GM19043 (cell line): Measurements from ENCODE around the gene IGF2BP2.
"Not testable (repeated sequence)": the region's sequence is repeated elsewhere in the genome, so short reads cannot be mapped to it uniquely, and the experiment has no call there.

Source experiments
- ATAC-seq: cut with Tn5 transposase; IDR thresholded peaks from one replicate; pipeline ENCODE4 v1.9.1; 2021; ENCODE audit warnings: low read depth; ENCODE audit not compliant: unreplicated experiment

IGF2BP2 gene

DNA sequence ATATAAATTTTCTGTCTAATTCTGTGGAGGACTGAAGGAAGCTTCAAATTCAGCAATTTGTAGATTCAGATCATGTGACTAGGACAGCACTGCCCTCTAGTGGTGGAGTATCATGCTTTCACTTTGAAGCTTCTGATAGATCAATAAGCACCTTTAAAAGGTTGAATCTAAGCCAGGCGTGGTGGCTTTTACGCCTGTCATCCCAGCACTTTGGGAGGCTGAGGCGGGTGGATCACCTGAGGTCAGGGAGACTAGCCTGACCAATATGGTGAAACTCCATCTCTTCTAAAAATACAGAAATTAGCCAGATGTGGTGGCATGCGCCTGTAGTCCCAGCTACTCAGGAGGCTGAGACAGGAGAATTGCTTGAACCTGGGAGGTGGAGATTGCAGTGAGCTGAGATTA is 56.3 kb downstream of the IGF2BP2 start:
- ATAC-seq, result not testable (repeated sequence)

- ATAC-seq, result no peak
Measured at GRCh38 chr3:185767002-185767688, 57.7 kb downstream of the IGF2BP2 start.

DNA sequence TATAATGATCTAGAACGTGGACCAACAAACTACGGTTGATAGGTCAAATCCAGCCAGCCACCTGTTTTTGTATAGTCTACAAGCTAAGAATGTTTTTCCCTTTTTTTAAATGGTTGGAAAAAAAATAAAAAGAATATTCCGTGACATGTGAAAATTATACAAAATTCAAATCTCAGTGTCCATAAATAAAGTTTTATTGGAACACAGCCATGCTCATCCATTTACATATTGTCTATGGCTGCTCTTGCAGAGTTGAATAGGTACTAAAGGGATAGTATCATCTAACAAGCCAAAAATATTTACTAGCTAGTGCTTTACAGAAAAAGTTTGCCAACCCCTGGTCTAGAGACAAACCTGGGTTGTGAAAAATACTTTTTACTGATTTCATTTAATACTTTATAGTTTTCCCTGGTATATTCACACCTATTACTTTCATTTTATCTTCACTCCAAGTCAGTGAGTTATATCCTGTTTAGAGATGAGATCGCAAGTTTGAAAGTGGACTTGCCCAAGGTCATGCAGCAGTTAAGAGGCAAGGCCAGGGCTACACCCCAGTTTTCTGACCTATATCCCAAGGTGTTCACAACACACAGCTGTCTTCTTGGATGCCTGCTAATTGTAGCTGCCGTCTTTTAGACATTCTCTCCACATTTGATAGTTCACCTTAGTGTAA is 58.4 kb downstream of the IGF2BP2 start:
- ATAC-seq, result no peak

DNA sequence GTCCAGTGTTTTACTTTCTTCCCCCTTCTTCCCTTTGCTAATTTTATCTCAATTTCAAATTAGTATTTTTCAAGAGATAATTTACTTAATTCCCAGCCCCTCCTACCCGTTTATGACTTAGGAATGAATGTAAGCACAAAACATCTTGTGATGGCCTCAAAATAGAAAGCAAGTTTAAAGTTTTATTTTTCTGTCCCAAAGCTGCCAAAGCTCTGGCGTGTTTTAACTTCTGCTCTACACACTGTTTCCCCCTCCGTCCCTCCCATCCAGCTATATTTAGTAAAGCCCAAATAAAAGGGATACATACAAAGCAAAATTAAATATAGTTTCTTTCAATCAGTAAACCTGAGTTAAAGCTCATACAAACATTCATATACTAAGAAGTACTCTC is 59.9 kb downstream of the IGF2BP2 start:
- ATAC-seq, result no peak

- ATAC-seq, result no peak
Measured at GRCh38 chr3:185764163-185764979, 60.5 kb downstream of the IGF2BP2 start.

GRCh38 chr3:185763347-185764005 is 61.4 kb downstream of the IGF2BP2 start:
- ATAC-seq, result no peak

DNA sequence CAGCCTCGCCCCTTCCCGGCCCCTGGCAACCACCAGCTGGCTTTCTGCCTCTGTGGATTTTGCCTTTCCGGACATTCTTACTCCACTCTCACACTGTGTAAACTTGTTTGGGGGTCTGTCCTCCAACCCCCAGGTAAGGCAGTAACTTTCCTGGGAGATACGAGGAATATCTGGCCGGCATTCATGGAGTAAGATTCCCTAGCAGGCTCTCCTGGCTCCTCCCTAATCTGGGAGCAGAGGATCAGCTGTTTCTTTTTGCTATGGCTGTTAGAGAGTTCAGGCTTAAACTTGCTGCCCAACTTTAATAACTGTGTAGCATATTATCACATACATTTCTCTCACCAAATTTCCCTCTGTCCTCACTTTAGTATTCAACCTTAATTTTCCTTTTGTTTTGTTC is 64.3 kb downstream of the IGF2BP2 start:
- ATAC-seq, result no peak

DNA sequence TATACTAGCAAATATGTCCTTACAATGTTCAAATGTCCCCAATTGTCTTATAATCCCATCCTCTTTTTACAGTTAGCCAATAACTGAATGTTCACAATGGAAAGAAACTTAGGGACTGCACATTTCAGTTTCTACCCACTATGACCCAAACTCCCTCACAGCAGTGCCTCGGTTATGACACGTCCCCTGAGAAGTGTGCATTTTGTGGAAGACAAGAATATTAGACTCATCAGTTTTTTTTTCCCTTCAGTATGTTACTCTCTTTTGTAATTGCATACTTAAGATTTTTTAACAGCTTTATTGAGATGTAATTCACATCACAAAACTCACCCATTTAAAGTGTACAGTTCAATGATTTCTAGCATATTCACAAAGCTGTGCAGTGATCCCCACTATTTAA is 64.8 kb downstream of the IGF2BP2 start:
- no peak for ATAC-seq

DNA sequence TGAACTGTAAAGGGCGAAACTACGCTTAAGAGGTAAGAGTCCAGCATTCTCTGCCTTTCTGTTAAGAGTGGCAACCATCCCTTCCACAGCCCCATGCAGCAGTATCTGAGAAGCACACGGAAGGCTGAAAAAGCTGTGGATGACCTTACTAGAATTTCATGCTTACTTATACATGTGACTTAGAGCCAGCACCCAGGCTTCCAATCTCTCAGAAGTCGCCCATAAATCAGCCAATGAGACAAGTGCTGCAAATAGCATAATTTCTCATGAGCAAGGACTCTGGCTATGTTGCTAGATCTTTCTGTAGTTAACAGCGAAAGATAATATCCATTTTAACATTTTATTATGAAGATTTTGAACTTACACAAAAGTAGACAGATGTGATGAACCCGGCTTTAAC is 65.3 kb downstream of the IGF2BP2 start:
- no peak for ATAC-seq

GRCh38 chr3:185758912-185759311 is 65.9 kb downstream of the IGF2BP2 start:
- no peak for ATAC-seq

DNA sequence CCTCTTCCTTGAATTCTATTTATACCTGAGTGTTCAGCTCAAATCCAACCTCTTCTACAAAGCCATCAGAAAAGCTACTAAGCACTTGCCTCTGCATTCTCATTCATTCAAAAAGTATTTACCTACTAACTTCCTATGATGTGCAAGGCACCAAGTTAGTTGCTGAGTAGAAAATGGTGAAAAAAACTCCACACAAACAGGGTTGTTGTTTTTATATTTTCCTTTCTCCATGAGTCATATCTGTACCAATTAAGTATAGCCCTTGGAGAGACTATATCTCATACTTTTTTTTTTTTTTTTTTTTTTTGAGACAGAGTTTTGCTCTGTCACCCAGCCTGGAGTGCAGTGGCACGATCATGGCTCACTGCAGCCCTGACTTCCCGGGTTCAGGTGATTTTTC is 67.7 kb downstream of the IGF2BP2 start:
- no peak for ATAC-seq

DNA sequence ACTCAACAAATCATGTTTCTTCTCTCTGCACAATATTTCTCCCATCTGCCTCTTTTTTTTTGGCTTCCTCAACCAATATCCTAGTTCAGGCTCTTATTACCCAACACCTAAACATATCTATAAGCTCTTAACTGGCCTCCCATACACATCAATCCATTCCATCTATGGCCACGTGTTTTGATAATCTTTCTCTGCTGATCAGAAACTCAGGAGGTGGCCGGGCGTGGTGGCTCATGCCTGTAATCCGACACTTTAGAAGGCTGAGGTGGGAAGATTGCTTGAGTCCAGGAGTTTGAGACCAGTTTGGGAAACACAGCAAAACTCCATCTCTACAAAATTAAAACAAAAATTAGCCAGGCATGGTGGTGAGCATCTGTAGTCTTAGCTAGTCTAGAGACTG is 68.4 kb downstream of the IGF2BP2 start:
- ATAC-seq, result no peak

GRCh38 chr3:185754920-185755319 is 69.9 kb downstream of the IGF2BP2 start:
- no peak for ATAC-seq

DNA sequence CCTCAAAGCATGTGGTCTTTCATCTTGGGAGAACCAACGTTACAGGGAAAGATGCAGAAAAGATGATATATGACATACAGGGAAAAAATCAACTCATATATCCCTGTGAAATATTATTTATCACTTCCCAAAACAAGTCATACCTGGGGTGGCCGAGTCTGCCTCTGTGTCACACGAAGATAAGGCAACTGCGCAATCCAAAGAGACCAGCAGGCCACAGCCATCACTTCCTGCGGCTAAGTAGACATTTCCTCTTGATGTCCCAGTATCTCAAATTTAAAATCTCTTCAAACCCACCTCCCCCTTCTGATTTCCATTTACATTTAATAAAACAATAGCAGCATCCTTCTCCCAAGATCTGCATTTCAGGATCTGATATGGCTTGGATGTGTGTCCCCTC is 71.5 kb downstream of the IGF2BP2 start:
- no peak for ATAC-seq

DNA sequence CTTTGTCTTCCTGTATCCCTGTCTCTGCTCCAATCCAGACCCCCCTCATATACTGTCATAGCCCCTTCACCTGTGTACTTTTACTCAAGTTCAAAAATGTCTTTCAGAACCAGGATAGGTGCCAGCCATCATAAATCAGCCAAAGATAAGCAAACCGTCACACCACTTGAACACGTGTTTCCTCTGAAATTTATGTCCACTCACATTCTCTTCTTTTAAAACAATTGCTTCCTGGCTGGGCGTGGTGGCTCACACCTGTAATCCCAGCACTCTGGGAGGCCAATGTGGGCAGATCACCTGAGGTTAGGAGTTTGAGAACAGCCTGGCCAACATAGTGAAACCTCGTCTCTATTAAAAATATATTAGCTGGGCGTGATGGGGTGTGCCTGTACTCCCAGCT is 74.1 kb downstream of the IGF2BP2 start:
- ATAC-seq, result no peak

- ATAC-seq, result no peak
Measured at GRCh38 chr3:185750015-185750414, 74.8 kb downstream of the IGF2BP2 start.

DNA sequence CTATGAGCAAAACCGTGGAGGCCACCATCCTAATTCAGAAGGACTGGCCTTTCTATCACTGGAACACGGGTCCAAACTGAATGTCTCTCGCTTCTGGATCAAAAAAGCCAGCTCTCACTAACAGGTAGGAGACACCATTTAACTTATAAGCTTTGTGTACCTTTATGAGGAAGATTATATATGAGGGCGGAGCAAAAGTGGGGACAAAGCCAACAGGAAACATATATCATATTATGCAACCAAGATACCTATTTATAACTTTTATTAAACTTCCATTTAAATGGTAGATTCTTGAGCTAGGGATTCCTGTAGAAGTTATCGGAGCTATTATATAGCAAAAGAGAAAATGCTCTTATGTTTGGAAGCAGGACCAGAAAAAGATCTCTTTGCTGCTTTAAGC is 78.4 kb downstream of the IGF2BP2 start:
- ATAC-seq, result no peak

GRCh38 chr3:185744997-185745843 is 79.6 kb downstream of the IGF2BP2 start:
- ATAC-seq, result peak; percentile 77

- ATAC-seq, result no peak
Measured at GRCh38 chr3:185741586-185741985, 83.3 kb downstream of the IGF2BP2 start.

GRCh38 chr3:185740133-185740532 is 84.7 kb downstream of the IGF2BP2 start:
- ATAC-seq, result no peak
